Mesendoderm (in vitro differentiated cells): Measurements from ENCODE around the gene UBA3.
A peak's percentile ranks its signal among the peaks of the same experiment; 100 is the strongest.

Experiments
- DNase-seq: peaks from one replicate; pipeline ENCODE4 v3.0.0; 2013
- H2AK5ac ChIP-seq: 2 replicates; pipeline ENCODE4 v1.6.1; 2013; ENCODE audit warnings: low read length, inconsistent platforms
- H2BK120ac ChIP-seq: 2 replicates; pipeline ENCODE4 v1.6.1; 2013; ENCODE audit warnings: low read depth, mild to moderate bottlenecking, low read length, moderate library complexity, mixed read lengths
- H2BK15ac ChIP-seq: replicated peaks from 2 replicates; pipeline ENCODE4 v1.6.1; 2013; ENCODE audit warnings: low read depth, mild to moderate bottlenecking, moderate library complexity
- H2BK5ac ChIP-seq: 2 replicates; pipeline ENCODE4 v1.6.1; 2013; ENCODE audit warnings: low read length, inconsistent platforms
- H3K18ac ChIP-seq: 2 replicates; pipeline ENCODE4 v1.6.1; 2013; ENCODE audit warnings: mild to moderate bottlenecking, low read length, mixed read lengths
- H3K23ac ChIP-seq: one replicate; pipeline ENCODE4 v1.6.1; 2013; ENCODE audit warnings: low read length
- H3K27ac ChIP-seq: 2 replicates; pipeline ENCODE4 v1.5.1; 2013; ENCODE audit warnings: low read depth, mild to moderate bottlenecking, inconsistent platforms, low read length, moderate library complexity
- H3K27me3 ChIP-seq: 2 replicates; pipeline ENCODE4 v1.6.1; 2013; ENCODE audit warnings: low read length, control low read depth, mild to moderate bottlenecking, inconsistent platforms; ENCODE audit not compliant: insufficient read depth, poor library complexity
- H3K36me3 ChIP-seq: 2 replicates; pipeline ENCODE4 v1.6.1; 2013; ENCODE audit warnings: low read length, inconsistent platforms; ENCODE audit not compliant: control insufficient read depth, insufficient read depth
- H3K4ac ChIP-seq: one replicate; pipeline ENCODE4 v1.6.1; 2013; ENCODE audit warnings: low read depth, mild to moderate bottlenecking, low read length, moderate library complexity
- H3K4me1 ChIP-seq: 2 replicates; pipeline ENCODE4 v1.6.1; 2013; ENCODE audit warnings: low read depth, low read length, inconsistent platforms; ENCODE audit not compliant: control insufficient read depth
- H3K4me2 ChIP-seq: 2 replicates; pipeline ENCODE4 v1.6.1; 2013; ENCODE audit warnings: low read length
- H3K4me3 ChIP-seq: 2 replicates; pipeline ENCODE4 v1.5.1; 2013; ENCODE audit warnings: mild to moderate bottlenecking, low read length
- H3K56ac ChIP-seq: one replicate; pipeline ENCODE4 v1.6.1; 2013; ENCODE audit warnings: low read length
- H3K79me1 ChIP-seq: 2 replicates; pipeline ENCODE4 v1.6.1; 2013; ENCODE audit warnings: low read length, inconsistent platforms
- H3K79me2 ChIP-seq: 2 replicates; pipeline ENCODE4 v1.6.1; 2013; ENCODE audit warnings: mild to moderate bottlenecking, low read length; ENCODE audit not compliant: control insufficient read depth, insufficient read depth
- H3K9ac ChIP-seq: 2 replicates; pipeline ENCODE4 v1.6.1; 2013; ENCODE audit warnings: low read length, inconsistent platforms
- H4K5ac ChIP-seq: one replicate; pipeline ENCODE4 v1.6.1; 2013; ENCODE audit warnings: low read length
- H4K8ac ChIP-seq: one replicate; pipeline ENCODE4 v1.6.1; 2013; ENCODE audit warnings: low read depth, mild to moderate bottlenecking, control low read depth, low read length, moderate library complexity
- WGBS: extraction: QIAGEN DNeasy Blood & Tissue Kit; methylation state at CpG from one replicate; pipeline ENCODE4 v1.1.7; 2013; ENCODE audit warnings: low lambda C conversion rate, missing lambda C conversion rate; ENCODE audit not compliant: insufficient coverage; ENCODE audit errors: extremely low coverage; 5-methylcytosine and 5-hydroxymethylcytosine counted together

Gene UBA3

DNA sequence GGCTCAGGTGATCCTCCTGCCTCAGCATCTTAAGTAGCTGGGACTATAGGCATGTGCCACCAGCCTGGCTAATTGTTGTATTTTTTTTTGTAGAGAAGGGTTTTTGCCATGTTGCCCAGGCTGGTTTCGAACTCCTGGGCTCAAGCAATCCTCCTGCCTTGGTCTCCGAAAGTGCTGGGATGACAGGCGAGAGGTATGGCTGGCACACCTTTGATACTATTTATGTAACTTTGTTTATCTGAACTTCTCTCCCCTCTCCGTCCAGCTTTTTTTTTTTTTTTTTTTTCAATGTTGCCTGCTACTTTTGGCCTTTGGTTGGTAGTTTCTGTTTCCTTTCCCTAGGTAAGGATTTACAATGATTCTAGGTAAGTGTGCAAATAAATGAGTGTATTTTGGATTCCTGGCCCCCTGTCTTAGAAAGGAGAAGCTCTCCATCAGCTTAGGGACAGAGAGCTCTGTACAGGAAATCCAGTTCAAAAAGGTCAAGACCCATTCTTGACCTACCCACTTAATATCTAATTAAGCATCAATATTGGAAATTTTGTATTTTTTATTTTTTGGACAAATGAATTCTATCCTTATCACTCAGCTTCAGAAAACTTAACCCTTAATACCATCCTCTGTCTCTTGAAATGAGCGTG is 11.3 kb upstream of the UBA3 start:
- H3K18ac ChIP-seq: no peak overlapping the region
- no CpG with 5 or more reads among the region's 5 CpGs for WGBS

DNA sequence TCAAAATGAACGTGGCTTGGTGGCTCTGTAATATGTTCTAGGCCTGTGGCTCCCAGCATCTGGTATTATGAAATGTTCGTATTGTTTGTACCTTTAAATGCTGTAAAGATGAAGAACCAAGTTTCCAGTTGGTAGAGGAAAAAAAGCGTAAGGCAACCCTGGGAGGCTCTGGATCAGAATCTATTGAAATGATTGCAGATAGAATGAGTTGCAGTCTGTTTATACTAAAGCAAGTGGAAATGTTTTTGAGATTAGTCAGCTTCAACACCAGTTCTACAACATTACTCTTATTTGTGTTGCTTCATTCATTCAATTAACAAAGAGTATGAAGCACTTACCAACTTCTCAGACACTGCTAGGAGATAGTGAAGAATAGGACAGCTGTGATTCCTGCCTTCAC is 9.9 kb upstream of the UBA3 start:
- H3K4ac ChIP-seq: no peak overlapping the region
- no peak overlapping the region for H3K23ac ChIP-seq
- H3K27me3 ChIP-seq: no peaks in the 10 kb centered on the region
- no peak overlapping the region for H3K56ac ChIP-seq
- H3K79me1 ChIP-seq: no peaks in the 10 kb centered on the region
- peaks cover 8% of the 10 kb centered on the region for H3K4me1 ChIP-seq
- no peaks in the 10 kb centered on the region for H3K36me3 ChIP-seq
- no peaks in the 10 kb centered on the region for H3K79me2 ChIP-seq
- H2BK120ac ChIP-seq: no peak overlapping the region
- H4K5ac ChIP-seq: no peak overlapping the region
- WGBS: no CpG with 5 or more reads among the region's 3 CpGs
- DNase-seq: peak; percentile 25
- no peak overlapping the region for H3K18ac ChIP-seq
- H2BK15ac ChIP-seq: no peak overlapping the region
- no peak overlapping the region for H2BK5ac ChIP-seq
- H3K27ac ChIP-seq: no peak overlapping the region
- H4K8ac ChIP-seq: no peak overlapping the region
- H3K4me3 ChIP-seq: no peak overlapping the region
- no peak overlapping the region for H3K4me2 ChIP-seq
- no peak overlapping the region for H2AK5ac ChIP-seq
- H3K9ac ChIP-seq: no peak overlapping the region

More for the DNA sequence above, 11.3 kb upstream of the UBA3 start:
- H3K56ac ChIP-seq: no peak overlapping the region
- H3K4me1 ChIP-seq: peaks cover 3% of the 10 kb centered on the region
- no peak overlapping the region for H3K23ac ChIP-seq
- DNase-seq: no peak
- no peak overlapping the region for H3K4me2 ChIP-seq
- H3K27me3 ChIP-seq: no peaks in the 10 kb centered on the region
- no peaks in the 10 kb centered on the region for H3K36me3 ChIP-seq
- H2AK5ac ChIP-seq: no peak overlapping the region
- no peak overlapping the region for H4K8ac ChIP-seq
- no peak overlapping the region for H4K5ac ChIP-seq
- H3K27ac ChIP-seq: no peak overlapping the region
- no peaks in the 10 kb centered on the region for H3K79me2 ChIP-seq
- H3K4me3 ChIP-seq: no peak overlapping the region
- no peak overlapping the region for H3K9ac ChIP-seq
- H2BK120ac ChIP-seq: no peak overlapping the region
- H3K79me1 ChIP-seq: no peaks in the 10 kb centered on the region
- no peak overlapping the region for H2BK5ac ChIP-seq
- H3K4ac ChIP-seq: no peak overlapping the region
- H2BK15ac ChIP-seq: no peak overlapping the region

DNA sequence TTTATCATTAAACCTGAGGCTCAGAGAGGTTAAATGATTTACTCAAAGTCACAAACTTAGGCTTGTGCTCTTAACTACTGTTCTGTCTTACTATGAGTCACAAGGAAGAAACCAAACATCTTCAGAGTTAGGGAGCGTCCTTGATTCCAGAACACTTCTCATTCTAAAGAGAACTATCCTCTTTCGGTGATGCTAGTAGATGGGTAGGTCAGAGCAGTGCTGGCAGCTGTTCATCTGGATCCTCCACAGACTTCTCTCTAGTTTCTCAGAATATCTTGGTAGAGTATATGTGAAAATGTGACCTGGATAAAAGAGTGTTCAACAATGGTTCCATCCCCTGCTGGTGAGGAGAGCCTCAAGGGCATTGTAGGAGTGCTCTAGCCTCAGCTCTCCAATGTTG is 7.9 kb upstream of the UBA3 start:
- Histone ChIP-seq H2BK5ac (no peak overlapping the region), H3K4me3 (no peak overlapping the region)
- no CpG with 5 or more reads among the region's 2 CpGs for WGBS

DNA sequence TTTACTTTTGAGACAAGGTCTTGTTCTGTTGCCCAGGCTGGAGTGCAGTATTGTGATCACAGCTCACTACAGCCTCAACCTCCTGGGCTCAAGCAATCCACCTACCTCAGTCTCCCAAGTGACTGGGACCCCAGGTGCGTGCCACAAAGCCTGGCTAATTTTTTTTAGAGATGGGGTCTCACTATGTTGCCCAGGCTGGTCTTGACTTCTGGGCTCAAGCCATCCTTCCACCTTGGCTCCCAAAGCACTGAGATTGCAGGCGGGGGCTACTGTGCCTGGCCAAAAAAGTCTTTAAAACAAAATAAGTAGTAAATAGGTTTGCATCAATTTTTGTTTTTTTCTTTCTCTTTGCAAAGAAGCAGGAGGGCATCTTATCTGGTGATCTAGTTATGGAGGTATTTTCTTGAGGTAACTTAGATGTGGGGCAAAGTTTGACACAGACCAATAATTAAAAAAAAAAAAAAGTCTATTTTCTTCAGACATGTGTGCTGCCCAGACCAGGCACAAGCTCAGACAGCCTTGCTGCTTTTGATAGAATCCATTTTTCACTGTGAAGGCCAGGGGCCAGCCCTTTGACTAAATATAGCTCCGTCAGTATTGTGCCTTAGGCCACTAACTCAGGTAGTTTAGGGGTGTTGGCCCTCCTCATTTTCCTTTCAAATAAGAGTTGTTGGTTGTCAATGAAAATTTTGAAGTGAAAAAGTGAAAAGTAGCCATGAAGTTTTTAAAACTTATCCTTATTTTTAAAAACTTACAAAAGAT is 7.0 kb upstream of the UBA3 start:
- no peak overlapping the region for H3K4ac ChIP-seq
- H4K8ac ChIP-seq: no peak overlapping the region
- no peak for DNase-seq
- H3K56ac ChIP-seq: no peak overlapping the region
- H2BK15ac ChIP-seq: no peak overlapping the region
- H2BK5ac ChIP-seq: no peak overlapping the region
- H3K27ac ChIP-seq: no peak overlapping the region
- no peaks in the 10 kb centered on the region for H3K27me3 ChIP-seq
- H3K4me1 ChIP-seq: peaks cover 9% of the 10 kb centered on the region
- no peak overlapping the region for H2AK5ac ChIP-seq
- H3K79me2 ChIP-seq: no peaks in the 10 kb centered on the region
- H2BK120ac ChIP-seq: no peak overlapping the region
- no peaks in the 10 kb centered on the region for H3K79me1 ChIP-seq
- H4K5ac ChIP-seq: no peak overlapping the region
- H3K23ac ChIP-seq: no peak overlapping the region
- no peak overlapping the region for H3K4me2 ChIP-seq
- no peaks in the 10 kb centered on the region for H3K36me3 ChIP-seq
- no peak overlapping the region for H3K4me3 ChIP-seq
- H3K18ac ChIP-seq: no peak overlapping the region
- H3K9ac ChIP-seq: no peak overlapping the region
- no CpG with 5 or more reads among the region's 3 CpGs for WGBS

More for the DNA sequence above, 7.9 kb upstream of the UBA3 start:
- Histone ChIP-seq H3K4me2 (no peak overlapping the region), H3K56ac (no peak overlapping the region), H3K27ac (no peak overlapping the region), H3K79me1 (no peaks in the 10 kb centered on the region), H2BK15ac (no peak overlapping the region), H3K23ac (no peak overlapping the region), H4K8ac (no peak overlapping the region), H3K4me1 (peaks cover 9% of the 10 kb centered on the region), H3K4ac (no peak overlapping the region), H2AK5ac (no peak overlapping the region), H3K27me3 (no peaks in the 10 kb centered on the region), H4K5ac (no peak overlapping the region), H3K36me3 (no peaks in the 10 kb centered on the region), H3K79me2 (no peaks in the 10 kb centered on the region), H3K18ac (no peak overlapping the region), H2BK120ac (no peak overlapping the region), H3K9ac (no peak overlapping the region)
- DNase-seq: no peak

DNA sequence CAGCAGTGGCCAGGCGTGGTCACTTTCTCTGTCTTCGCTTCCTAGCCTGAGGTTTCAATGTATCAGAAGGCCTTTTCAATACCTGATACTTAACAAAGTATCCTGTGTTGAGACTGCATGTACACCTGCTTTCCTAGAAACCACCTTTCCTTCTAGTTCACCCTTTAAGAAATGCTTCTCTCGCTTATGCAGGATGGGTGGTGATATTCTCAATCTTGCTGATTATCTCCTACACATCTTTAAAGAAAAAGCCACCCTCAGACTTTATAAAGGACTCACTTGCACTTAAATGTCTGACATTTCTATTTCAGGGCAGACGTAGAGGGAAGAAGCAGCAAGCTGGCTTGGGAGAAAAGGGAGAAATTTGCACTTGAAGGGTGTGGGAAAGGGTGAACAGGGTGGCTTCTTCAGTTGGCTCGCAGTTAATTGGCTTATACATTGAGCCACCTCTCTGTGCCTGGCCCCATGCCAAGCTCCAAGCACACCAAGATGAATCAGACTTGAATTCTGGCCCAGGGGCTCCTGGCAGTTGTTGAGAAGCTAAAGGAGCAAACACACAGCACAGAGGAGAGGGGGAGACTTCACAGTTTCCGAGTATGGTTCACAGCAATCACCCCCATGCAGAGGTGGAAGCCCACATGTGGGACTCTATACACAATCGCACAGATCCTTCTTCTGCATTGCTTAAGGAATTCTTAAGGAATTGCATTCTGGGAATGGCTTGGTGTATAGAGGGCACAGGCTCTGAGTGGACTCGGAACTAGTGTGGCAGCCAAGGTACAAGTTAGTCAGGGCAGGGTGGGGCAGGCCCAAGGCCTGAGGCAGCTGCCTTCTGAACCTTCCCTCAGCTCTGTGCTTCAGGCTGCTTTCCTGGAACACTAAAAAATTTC is 5.9 kb upstream of the UBA3 start:
- Histone ChIP-seq H3K4me1 (peaks cover 9% of the 10 kb centered on the region), H3K4me2 (peak overlapping the region; percentile 76), H3K4ac (no peak overlapping the region), H4K5ac (no peak overlapping the region), H2AK5ac (no peak overlapping the region), H3K36me3 (no peaks in the 10 kb centered on the region), H3K56ac (peak overlapping the region; percentile 70), H2BK120ac (no peak overlapping the region), H3K27ac (no peak overlapping the region), H3K9ac (peak overlapping the region; percentile 80), H2BK5ac (no peak overlapping the region), H3K79me1 (no peaks in the 10 kb centered on the region), H2BK15ac (no peak overlapping the region), H3K4me3 (peak overlapping the region; percentile 76), H3K79me2 (no peaks in the 10 kb centered on the region), H3K23ac (no peak overlapping the region), H3K27me3 (no peaks in the 10 kb centered on the region), H4K8ac (no peak overlapping the region), H3K18ac (peak overlapping the region; percentile 88)
- no peak for DNase-seq
- WGBS: no CpG with 5 or more reads among the region's 8 CpGs
